ENCODE results near the gene CDH6.

CDH6 gene

GRCh38 chr5:31375999-31376720 is 182.7 kb downstream of the CDH6 start:
- TF ChIP-seq, protein P1, sequence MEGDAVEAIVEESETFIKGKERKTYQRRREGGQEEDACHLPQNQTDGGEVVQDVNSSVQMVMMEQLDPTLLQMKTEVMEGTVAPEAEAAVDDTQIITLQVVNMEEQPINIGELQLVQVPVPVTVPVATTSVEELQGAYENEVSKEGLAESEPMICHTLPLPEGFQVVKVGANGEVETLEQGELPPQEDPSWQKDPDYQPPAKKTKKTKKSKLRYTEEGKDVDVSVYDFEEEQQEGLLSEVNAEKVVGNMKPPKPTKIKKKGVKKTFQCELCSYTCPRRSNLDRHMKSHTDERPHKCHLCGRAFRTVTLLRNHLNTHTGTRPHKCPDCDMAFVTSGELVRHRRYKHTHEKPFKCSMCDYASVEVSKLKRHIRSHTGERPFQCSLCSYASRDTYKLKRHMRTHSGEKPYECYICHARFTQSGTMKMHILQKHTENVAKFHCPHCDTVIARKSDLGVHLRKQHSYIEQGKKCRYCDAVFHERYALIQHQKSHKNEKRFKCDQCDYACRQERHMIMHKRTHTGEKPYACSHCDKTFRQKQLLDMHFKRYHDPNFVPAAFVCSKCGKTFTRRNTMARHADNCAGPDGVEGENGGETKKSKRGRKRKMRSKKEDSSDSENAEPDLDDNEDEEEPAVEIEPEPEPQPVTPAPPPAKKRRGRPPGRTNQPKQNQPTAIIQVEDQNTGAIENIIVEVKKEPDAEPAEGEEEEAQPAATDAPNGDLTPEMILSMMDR (IDR thresholded peaks at IDR 0.05; ENCODE audit: insufficient read depth, low read length, missing control alignments), result no peak
- ChIA-PET CTCF (interaction anchor here (1.4 kb wide), 1 partner anchor 9 kb away, joined by 4 read pairs; no protein-coding TSS in a partner anchor), POLR2A (no interaction called here)
- DNase-seq (ENCODE audit: low read depth, low spot score), result no peak
- no peak overlapping the region for H3K4me3 ChIP-seq (ENCODE audit: low read depth, low read length)

DNA sequence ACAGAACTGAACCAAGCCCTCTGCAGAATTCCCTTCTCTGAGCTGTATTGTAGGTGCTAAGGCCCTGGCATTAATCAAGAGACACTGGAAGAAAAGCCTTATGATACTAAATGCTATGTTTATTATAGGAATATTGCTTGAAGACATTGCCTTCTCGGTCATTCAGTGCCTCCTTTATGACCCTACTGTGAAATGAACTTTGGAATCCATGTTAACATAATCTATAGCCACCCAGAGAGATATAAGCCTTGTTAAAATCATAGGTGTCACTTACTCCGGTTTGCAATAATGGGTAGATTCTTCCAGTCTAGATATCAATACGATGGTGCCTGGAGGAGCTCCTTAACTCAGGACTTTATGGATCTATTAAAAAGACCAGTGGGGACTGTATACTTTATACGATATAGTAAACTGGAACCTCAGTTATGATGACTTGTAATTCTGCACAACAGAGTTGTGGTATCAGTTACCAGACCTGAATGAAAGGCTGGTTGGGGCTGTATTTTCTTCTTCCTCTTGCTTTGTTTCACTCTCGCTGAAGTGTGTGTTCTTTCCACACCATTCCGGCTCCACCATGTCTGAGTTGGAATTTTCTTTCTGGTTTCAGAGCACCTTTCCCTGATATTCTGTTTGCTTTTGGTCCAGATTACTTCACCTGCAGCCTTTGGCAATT is 183.9 kb downstream of the CDH6 start:
- TF ChIP-seq, protein P1 (IDR thresholded peaks at IDR 0.05; ENCODE audit: insufficient read depth, low read length, missing control alignments), result no peak
- no peak overlapping the region for H3K4me3 ChIP-seq (ENCODE audit: low read depth, low read length)
- ChIA-PET CTCF (interaction anchor here (1.4 kb wide), 1 partner anchor 10 kb away, joined by 4 read pairs; no protein-coding TSS in a partner anchor), POLR2A (interaction anchor here (0.5 kb wide), 1 partner anchor 50 kb away, joined by 3 read pairs; no protein-coding TSS in a partner anchor)
- no peak for DNase-seq (ENCODE audit: low read depth, low spot score)

- DNase-seq (ENCODE audit: low read depth, low spot score), result no peak
- no peak overlapping the region for H3K4me3 ChIP-seq (ENCODE audit: low read depth, low read length)
- POLR2A ChIA-PET, result no interaction called here
- CTCF ChIA-PET, result no interaction called here
- TF ChIP-seq, protein P1 (IDR thresholded peaks at IDR 0.05; ENCODE audit: insufficient read depth, low read length, missing control alignments), result no peak
Measured at GRCh38 chr5:31378136-31378535, 184.7 kb downstream of the CDH6 start.

Data from AG04449 (cell line).